GM12873 (cell line): ENCODE results near the gene FYN.

Experiments used
- TF ChIP-seq, protein P1 (sequence below): IDR thresholded peaks from 2 replicates; pipeline ENCODE4 v1.5.1; 2012; ENCODE audit warnings: low read depth, mild to moderate bottlenecking, moderate library complexity, low read length, control low read depth; ENCODE audit not compliant: insufficient read depth; ENCODE audit errors: missing control alignments

The FYN gene

DNA sequence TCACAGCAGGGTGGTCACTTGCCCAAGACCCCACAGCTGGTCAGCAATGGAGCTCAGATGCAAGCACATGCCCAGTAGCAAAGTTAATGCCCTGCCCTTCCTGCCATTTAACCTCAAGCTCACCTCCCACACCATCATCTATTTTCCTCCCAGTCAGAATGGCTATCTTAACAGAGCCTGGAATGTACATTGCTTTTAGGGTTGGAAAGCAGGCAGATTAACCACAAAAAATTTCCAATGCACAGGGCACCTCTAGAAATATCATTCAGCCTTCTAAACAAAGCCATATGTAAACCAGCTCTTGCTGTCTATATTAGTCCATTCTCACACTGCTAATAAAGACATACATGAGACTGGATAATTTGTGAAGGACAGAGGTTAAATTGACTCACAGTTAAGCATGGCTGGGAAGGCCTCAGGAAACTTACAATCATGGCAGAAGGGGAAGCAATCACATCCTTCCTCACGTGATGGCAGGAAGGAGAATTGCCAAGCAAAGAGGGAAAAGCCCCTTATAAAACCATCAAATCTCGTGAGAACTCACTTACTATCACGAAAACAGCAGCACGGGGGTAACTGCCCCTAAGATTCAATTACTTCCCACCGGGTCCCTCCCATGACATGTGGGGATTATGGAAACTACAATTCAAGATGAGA lies 106.9 kb downstream of the FYN start:
- TF ChIP-seq, protein P1, sequence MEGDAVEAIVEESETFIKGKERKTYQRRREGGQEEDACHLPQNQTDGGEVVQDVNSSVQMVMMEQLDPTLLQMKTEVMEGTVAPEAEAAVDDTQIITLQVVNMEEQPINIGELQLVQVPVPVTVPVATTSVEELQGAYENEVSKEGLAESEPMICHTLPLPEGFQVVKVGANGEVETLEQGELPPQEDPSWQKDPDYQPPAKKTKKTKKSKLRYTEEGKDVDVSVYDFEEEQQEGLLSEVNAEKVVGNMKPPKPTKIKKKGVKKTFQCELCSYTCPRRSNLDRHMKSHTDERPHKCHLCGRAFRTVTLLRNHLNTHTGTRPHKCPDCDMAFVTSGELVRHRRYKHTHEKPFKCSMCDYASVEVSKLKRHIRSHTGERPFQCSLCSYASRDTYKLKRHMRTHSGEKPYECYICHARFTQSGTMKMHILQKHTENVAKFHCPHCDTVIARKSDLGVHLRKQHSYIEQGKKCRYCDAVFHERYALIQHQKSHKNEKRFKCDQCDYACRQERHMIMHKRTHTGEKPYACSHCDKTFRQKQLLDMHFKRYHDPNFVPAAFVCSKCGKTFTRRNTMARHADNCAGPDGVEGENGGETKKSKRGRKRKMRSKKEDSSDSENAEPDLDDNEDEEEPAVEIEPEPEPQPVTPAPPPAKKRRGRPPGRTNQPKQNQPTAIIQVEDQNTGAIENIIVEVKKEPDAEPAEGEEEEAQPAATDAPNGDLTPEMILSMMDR: no peak

DNA sequence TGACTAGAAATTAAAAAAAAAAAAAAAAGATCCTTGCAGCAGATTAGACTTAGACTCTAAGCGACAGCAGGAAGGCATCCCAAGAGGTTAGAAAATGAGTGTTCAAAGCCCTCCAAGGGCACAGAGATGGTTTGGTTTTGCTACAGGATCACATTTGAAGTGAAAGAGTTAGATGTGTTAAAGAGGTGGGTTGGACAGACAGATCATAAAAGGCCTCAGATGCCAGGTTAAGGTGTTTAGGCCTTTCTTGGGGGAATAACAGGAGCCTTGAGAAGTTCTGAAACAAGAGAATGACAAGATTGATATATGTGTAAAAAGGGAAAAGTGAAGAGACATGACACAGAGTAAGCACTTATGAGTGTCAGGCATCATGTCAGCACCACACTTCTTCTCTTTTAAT lies 107.5 kb downstream of the FYN start:
- TF ChIP-seq, protein P1: no peak

DNA sequence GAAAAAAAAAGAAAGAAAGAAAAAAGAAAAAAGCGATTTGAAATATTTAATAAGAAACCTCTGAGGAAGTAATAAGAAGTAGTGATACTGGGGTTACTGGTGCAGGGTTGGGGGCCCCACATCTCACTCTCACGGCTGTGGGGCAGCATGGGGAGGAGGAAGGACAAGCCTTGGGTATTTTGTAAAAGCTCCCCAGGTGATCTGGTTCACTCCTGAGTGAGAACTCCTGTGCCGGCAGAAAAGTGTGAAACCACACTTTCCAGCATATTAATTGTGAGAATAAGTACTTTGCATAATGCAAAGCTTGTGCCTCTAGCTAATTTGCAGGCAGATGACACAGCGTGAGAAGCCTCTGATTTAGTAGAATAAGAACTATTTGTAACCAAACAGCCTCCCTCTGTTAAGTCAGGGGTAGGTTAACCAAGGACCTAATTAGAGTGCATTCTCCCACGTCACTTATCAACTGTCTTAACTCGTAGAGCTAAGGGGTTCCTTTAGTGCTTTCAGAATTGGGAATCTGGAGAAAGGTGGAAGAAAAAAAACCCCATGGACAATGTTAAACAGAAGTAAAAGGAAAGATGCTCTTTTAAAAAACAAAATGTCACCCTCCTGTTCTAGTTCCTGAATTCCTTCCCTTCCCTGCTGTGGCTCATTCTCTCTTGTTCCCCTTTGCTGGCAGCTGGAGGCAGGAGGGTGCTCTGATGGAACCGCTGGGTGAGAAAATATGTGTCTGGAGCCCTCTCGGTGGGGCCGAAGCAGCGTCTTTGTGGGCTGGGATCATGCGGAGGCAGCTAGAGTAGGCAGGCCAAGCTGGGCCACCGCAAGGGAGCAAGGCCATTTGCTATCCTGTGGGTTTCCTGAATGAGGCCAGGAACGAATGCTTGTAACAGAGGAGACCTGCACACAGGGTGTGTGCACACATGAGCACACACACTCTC lies 108.7 kb downstream of the FYN start:
- TF ChIP-seq, protein P1: no peak

DNA sequence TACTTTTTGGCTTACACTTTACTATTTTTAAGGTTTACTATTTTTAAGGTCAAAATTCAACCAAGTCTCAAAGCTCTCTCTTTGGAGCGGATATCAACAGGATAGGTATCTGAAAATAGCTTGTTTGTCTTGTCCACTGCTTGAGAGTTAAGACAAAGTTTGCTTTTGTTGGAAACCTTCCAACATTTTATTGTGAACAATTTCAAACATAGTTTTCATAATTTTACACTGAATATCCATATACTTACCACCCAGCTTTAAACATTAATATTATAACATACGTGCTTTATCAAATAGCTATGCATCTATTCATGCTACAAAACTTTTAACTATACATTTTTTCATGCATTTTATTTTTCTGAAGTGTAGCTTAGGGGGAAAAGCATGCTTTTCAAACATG lies 109.9 kb downstream of the FYN start:
- TF ChIP-seq, protein P1: no peak

DNA sequence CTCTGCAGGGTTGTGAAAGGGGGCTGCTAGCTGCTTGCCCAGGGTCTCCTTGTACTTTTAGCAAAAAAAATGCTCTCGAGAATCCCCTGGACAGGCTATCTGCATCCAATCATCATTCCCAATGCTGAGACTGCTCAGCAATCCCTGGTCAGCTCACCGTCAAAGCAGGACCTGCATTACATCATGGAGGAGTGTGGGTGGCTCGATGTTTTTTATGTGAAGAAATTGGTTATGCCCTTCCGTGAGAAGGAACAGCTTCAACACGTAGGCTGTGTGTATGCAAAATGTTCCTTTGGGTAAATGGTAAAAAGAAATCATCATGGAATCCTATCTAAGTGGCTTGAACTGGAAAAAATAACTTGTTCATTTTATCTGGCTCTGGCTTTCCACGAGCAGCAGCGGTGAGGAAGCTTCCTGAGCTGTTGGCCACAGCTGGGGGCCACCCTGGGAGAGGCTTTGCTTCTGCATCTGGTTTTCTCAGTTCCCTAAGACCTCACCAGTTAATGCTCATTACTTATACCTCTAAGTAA lies 111.4 kb downstream of the FYN start:
- TF ChIP-seq, protein P1: no peak

DNA sequence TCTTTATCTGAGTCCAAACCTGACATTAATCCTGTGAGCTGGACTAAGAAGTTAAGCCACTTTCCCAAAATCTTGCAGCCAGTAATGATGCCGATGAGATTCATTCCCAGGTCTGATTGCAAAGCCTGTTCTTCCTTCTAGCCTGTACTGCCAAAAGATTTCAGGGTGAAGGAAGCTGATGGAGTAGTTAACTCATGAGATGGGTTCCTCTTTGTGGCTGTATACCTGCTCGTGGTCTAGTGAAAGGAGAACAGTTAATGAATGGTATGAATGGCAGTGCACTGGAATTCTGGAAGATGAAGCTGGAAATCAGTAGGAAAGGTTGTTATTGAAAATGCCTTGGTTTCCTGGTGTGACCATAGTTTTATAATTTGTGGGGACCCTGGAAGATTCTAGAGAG lies 112.0 kb downstream of the FYN start:
- TF ChIP-seq, protein P1: no peak
